Activated CD4-positive, CD25-positive, alpha-beta regulatory T cell treated with anti-CD3 and anti-CD28 coated beads, Interleukin-2, amount 50 U/mL, for 16 hours (primary cell): Measurements from ENCODE around the gene CD53.
"Not testable (repeated sequence)": the region's sequence is repeated elsewhere in the genome, so short reads cannot be mapped to it uniquely, and the experiment has no call there.

Source experiments
- DNase-seq: peaks from one replicate; pipeline ENCODE4 v3.0.0-alpha.2; 2020; ENCODE audit warnings: low read depth, low spot score

CD53 gene

DNA sequence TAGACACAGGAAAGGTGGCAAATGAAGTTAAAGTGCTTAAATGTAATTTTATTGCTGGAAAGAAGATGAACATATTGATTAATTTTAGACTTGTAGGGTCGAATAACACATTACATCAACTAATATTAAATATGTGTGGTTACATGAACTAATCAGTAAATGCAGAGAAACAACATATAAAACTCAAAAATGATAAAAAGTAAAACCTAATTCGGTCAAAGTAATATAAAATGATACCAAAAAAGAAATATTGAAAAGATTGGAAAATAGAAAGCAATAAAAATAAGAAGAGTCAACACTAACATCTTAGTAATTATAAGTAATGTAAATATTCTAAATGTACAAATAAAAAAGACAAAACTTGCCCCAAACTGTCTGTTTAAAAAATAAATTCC is 43.3 kb downstream of the CD53 start:
- DNase-seq: no peak

DNA sequence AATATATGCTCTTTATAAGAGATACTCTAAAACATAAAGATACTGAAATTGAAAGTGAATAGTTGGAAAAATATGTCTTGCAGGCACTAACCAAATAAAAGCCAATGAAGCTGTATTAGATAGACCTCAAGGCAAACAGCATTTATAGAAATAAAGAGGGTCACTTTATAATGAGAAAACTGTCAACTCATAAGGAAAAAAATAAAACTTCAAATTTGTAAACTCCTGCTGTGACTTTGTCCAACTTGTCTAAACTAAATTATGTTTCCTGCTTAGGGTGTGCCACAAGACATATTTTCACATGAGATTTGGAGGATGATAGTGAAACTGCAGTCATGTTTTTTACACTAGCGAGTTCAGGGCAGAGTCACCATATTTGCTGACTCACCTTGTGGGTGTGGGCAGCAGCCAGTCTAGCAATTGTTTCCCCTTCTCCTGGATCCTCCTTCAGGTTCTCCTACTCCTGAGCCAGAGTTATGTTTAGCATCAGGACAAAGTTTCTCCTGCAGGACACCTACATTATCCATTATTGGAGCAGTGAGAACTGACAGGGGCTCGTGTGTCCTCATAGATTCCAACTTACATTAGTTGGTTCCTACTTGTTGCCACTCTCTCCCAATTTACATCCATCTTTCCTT is 43.8 kb downstream of the CD53 start:
- no peak for DNase-seq

DNA sequence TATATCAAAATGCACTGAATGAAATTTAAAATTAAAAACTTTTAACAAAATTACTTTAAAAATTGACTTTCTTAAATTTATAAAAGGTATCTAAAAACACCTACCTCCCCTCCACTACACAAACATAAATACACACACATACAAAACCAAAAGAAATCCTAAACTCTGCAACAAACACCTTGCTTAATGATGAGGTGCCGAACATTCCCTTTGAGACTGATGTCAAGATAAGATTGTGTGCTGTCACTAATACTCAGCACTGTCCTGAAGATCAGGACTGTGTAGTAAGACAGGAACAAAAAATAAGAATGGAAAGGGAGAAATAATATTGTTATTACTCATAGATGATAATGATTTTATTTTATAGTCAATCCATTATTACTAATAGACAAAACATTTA is 45.1 kb downstream of the CD53 start:
- DNase-seq: no peak

DNA sequence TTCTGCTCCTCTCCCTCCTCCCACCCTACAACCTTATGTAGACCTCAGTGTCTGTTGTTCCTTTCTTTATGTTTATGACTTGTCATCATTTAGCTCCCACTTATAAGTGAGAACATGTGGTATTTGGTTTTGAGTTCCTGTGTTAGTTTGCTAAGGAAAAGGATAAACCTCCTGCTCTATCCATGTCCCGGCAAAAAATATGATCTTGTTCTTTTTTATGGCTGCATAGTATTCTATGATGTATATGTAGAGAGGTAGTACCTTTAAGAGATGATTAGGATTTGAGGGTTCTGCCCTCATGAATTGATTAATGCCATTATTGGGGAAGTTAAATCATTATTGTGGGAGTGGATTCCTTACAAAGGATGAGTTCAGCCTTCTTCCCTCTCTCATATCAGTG is 49.0 kb downstream of the CD53 start:
- no peak for DNase-seq

DNA sequence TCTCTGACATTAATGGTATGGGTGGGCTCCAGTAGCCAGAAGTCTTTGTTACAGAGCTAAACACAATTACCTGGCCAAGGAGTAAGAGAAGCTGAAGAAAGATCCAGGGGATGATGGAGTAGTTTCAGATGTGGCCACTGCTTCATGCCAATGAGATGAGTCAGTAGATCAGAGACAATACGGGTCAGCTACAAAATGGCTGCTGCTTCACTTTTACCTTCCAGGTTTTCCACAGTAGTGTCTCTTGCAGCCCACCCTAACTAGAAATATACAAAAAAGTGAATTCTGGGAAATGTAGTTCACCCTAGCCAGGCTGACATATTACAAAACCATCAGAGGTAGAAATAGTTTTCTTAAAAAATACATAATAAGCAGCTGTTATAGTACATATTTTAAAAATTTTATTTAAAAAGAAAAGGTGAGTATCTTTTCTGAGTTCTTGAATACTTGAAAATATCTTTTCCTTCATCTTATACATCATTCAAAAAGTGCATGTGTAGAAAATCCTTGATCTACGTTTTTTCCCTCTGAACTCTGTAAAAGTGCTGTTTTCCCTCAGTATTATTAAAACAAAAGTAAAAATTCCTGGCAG is 54.6 kb downstream of the CD53 start:
- DNase-seq: no peak

DNA sequence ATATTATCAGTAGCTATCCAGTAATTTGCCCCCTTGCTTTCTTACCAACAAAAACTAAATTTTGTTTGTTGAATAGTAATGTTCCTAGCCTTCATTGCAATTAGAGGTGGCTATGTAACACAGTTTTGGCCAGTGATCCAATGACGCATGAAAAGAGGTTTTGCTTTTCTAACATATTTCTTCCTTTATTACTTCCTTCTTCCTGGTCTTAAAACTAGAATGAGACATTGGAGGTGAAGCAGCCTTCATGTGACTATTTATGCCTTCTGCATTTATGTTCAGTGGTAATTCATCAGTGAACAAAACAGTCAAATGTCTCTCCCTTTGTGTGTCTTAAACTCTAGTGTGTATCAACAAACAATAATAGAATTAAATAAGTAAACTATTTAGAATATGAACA is 55.2 kb downstream of the CD53 start:
- no peak for DNase-seq

DNA sequence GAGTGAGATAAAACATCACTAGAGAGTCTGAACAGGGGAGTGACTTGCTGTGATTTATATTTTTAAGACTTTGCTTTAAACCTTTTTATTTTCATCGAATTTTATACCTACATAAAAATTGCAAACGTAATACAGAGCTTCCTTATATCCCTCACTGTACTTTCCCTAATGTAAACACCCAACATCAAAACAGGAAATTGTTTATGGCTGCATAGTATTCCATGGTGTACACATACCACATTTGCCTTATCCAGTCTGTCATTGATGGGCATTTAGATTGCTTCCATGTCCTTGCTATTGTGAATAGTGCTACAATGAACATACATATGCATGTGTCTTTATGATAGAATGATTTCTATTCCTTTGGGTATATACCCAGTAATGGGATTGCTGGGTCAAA is 56.0 kb downstream of the CD53 start:
- no peak for DNase-seq

DNA sequence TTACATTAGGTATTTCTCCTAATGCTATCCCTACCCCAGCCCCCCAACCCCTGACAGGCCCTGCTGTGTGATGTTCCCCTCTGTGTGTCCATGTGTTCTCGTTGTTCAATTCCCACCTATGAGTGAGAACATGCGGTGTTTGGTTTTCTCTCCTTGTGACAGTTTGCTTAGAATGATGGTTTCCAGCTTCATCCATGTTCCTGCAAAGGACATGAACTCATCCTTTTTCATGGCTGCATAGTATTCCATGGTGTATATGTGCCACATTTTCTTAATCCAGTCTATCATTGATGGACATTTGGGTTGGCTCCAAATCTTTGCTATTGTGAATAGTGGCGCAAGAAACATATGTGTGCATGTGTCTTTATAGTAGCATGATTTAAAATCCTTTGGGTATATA is 58.1 kb downstream of the CD53 start:
- DNase-seq: not testable (repeated sequence)

DNA sequence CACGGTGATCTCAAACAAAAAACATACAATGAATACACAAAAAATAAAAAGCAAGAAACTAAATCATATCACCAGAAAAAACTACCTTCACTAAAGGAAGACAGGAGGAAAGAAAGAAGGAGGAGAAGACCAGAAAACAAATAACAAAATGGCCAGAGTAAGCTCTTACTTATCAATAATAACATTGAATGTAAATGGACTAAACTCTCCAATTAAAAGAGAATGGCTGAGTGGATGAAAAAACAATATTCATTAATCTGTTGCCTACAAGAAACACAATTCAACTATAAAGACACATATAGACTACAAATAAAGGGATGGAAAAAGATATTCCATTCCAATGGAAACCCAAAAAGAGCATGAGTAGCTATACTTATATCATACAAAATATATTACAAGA is 63.6 kb downstream of the CD53 start:
- DNase-seq: no peak

DNA sequence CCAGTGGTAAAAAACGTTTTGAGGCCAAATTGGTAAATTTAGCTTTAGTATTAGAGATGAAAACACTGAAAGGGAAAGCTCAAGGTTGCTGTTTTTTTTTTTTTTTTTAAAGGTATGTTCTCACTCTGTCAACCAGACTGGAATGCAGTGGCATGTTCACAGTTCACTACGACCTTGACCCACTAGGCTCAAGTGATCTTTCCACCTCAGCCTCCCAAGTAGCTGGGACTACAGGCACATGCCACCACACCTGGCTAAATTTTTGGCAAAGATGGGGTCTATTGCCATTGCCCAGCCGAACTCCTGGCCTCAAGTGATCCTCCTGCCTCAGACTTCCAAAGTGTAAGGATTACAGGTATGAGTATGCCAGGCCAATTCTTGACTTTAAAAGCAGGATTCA is 71.9 kb downstream of the CD53 start:
- DNase-seq: no peak

DNA sequence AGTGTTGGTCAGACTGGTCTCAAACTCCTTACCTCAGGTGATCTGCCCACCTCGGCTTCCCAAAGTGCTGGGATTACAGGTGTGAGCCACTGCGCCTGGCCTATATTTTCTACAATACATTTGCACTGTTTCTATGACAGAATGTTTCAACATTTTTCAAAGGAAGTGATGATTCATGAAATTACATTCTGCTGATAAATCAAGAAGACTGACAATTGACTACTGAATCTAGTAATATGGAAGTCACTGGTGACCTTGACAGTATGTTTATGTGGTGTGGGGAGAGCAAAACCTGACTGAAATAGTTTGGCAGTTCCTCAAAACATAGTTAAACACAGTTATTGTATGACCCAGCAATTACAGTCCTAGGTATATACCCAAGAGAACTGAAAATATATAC is 72.7 kb downstream of the CD53 start:
- no peak for DNase-seq

DNA sequence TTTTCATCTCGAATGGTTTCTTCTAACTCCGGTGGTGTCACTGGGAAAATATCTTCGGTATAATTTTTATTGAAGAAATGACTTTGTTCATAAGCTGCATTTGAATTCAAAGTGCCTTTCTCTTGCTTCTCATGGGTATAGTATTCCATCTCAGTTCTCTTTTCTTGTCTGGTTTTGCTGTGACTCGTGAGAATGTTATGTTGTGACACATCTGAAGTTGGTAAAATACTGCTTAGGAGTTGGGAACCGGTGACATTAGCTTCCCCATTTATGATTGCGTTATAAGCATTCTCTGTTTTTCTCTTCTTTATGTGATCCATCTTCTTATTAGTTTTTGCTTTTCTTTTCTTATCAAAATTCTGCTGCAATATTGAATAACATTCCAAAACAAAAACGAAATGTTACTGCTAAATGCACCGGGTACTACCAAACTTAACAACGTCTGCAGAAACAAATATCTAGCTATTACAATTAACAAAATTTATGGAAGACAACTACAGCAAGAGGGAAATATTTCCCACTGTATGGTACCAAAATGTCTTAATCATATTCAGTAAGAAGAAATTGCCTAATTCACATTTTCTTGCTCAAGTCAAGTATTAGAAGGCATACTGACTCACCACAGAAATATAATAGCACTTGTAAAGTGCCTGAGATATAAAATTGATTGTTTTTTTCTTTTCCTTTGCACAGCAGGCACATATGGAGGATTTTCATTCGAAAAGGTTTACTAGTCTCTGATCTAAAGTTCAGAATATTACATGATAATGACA is 75.3 kb downstream of the CD53 start:
- DNase-seq: no peak
